ENCODE measurements around the gene PLSCR5. TPM values are rescaled to one million over a fixed set of nuclear protein-coding genes. Genes with fewer than 3 reads are reported as not detected.

The PLSCR5 gene
- total RNA-seq, 4 donors from 2014 or later = not detected

DNA sequence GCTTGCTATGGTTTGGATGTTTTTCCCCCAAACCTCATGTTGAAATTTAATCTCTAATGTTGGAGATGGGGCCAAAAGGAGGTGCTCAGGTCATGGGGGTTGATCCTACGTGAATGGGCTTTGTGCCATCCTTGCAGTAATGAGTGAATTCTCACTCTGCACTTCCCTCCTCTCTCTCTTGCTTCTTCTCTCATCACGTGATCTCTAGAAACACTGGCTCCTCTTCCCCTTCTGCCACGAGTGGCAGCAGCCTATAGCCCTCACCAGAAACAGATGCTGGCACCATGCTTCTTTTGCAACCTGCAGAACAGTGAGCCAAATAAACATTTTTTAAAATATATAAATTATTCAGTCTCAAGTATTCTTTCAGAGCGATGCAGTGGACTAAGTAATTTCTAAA is 47.4 kb downstream of the PLSCR5 start:
- TF ChIP-seq, protein P1, sequence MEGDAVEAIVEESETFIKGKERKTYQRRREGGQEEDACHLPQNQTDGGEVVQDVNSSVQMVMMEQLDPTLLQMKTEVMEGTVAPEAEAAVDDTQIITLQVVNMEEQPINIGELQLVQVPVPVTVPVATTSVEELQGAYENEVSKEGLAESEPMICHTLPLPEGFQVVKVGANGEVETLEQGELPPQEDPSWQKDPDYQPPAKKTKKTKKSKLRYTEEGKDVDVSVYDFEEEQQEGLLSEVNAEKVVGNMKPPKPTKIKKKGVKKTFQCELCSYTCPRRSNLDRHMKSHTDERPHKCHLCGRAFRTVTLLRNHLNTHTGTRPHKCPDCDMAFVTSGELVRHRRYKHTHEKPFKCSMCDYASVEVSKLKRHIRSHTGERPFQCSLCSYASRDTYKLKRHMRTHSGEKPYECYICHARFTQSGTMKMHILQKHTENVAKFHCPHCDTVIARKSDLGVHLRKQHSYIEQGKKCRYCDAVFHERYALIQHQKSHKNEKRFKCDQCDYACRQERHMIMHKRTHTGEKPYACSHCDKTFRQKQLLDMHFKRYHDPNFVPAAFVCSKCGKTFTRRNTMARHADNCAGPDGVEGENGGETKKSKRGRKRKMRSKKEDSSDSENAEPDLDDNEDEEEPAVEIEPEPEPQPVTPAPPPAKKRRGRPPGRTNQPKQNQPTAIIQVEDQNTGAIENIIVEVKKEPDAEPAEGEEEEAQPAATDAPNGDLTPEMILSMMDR (IDR thresholded peaks at IDR 0.05) = no peak
- no peak for DNase-seq (ENCODE audit: low spot score)
- no peak for ATAC-seq (ENCODE audit: low FRiP score)

DNA sequence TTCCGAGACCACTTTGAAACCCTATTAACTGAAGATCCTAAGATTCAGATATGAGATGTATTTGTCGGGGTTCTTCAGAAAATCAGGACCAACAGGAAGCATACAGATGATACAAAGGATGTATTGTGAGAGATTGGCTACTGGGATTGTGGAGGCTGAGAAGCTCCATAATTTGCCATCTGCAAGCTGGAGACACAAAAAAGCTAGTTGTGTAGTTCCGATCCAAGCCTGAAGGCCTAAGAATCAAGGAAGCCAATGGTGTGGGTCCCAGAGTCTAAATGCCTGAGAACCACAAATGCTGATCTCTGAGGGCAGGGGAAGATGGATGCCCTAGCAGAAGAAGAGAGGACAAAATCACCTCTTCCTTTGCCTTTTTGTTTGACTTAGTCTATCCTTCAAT is 49.8 kb downstream of the PLSCR5 start:
- ATAC-seq (ENCODE audit: low FRiP score) (no peak), DNase-seq (ENCODE audit: low spot score) (no peak)
- TF ChIP-seq, protein P1 (IDR thresholded peaks at IDR 0.05) = no peak

DNA sequence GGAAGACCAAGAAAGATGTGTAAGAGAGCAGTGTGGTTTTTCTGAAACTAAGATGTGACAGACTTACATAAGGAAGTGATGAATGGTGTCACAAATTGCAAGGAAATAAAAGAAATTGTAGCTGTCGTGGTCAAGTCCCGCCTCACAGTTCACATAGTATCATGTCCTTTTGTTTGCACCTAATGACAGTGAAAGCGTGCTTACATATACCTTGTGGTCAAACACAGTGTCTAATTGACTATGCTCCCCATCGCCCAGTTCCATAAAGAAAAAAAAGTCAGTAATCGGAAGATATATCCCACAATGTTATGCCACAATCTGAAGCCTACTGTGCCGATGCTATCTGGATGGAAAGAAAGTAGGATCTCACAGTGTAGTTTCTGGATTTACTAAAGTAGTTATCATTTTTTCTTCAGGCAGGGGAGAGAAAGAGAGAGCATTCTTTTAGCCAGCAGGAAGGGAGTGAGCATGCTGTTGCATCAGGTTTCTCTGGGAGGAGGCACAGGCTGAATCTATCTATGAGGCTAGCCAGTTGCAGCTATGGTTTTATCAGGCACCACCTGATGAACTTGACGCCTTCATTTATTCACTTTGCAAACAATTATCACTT is 50.9 kb downstream of the PLSCR5 start:
- ATAC-seq (ENCODE audit: low FRiP score) (no peak), DNase-seq (ENCODE audit: low spot score) (no peak)
- TF ChIP-seq, protein P1 (IDR thresholded peaks at IDR 0.05) = no peak

DNA sequence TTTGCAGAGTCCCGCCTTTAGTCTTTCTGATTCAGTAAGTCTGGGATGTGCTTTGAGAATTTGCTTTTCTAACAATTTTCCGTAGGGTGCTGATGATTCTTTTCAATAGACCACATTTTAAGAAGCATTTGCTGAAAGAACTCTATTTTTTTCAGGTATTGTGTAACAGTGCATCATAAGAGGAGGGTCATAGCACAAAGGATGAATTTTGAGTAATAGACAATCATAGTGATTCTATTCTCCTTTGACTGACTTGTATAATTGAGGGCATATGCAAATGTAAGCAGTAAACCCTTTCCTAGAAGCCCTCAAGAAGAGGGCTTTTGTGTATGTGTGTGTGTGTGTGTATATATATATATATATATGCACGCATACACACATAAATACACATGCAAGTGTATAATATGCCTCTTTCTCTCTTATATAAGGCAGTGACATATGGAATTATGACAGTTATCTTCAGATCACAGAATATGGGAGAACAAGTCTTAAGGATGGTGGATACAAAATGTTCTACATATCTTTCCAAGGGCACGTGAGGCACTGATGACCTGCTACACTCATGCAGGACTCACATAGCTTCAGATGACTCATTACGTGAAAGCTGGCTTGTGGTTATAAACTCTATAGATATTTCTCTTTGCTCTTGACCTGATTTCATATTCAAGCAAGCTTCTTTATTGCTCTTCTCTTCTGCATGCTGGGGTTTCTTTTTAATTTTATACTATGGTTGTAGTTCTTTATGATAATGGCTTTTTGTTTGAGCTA is 54.2 kb downstream of the PLSCR5 start:
- no peak for ATAC-seq (ENCODE audit: low FRiP score)
- TF ChIP-seq, protein P1 (IDR thresholded peaks at IDR 0.05) = no peak
- no peak for DNase-seq (ENCODE audit: low spot score)

DNA sequence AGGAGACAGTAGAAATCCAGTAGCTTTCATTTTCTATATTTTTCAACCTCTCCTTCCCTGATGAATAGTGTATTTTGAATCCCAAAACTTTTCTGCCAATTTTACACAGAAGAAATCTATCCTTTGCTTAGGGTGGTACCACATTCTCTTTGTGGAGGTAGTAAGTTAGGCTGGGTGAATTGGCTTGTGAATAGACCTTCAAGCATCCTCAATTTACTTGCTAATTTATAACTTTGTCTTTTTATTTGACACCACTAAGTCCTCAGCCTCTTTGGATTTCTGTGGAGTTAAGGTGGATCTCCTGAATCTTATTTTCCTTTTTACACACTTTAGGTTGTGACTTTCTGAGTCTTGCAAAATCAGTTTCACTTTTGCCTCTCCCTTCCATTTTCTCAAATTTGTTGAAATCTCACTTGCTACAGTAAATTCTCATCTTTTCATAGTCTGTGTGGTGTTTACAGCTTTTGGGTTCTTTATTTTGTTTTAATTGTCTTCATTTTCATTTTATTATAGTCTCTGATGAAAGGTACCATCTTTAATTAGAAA is 55.0 kb downstream of the PLSCR5 start:
- ATAC-seq (ENCODE audit: low FRiP score) = no peak
- TF ChIP-seq, protein P1 (IDR thresholded peaks at IDR 0.05) = no peak
- no peak for DNase-seq (ENCODE audit: low spot score)

DNA sequence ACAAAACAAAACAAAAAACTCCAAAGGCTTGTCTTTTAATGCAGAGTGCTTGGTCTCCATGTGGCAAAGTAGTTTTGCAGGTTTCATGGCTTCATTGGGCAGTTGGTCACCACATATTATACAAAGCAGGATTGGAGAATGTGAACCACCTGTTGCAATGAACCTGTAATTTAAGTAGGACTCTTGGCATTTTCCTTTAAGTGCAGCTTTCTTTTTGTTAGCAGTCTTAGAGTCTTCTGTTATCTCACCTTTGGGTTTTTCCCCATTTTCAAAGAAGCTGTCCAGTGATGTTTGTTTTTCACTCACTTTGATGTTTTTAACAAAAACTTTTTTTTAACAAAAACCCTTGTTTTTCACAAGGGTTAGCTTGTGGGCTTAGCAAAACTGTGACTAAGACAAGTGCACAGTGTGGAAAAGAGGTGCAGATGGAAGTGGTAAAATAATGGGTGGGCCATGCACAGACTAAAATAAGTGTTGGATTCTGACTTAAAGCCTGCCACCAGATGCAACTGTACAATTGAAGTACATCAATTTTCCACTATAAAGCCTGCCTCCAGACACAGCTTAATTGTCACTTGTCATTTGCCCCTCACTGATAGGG is 57.8 kb downstream of the PLSCR5 start:
- no peak for DNase-seq (ENCODE audit: low spot score)
- TF ChIP-seq, protein P1 (IDR thresholded peaks at IDR 0.05) = no peak
- no peak for ATAC-seq (ENCODE audit: low FRiP score)

Measured in omental fat pad (tissue), 4 donors.